ENCODE measurements around the gene RGS6.

Gene RGS6

GRCh38 chr14:72547999-72548398, 615.8 kb downstream of the RGS6 start:
- FAIRE-seq (peak; percentile 92), DNase-seq (ENCODE audit: low spot score) (no peak)

- FAIRE-seq (peak; percentile 61), DNase-seq (ENCODE audit: low spot score) (no peak)
Observed at GRCh38 chr14:72549026-72549425, 616.8 kb downstream of the RGS6 start.

- FAIRE-seq (peak; percentile 68), DNase-seq (ENCODE audit: low spot score) (no peak)
Observed at GRCh38 chr14:72549854-72550253, 617.6 kb downstream of the RGS6 start.

GRCh38 chr14:72550513-72550912, 618.3 kb downstream of the RGS6 start:
- DNase-seq (ENCODE audit: low spot score) (no peak), FAIRE-seq (peak; percentile 62)

- FAIRE-seq = no peak
- DNase-seq (ENCODE audit: low spot score) = no peak
Observed at GRCh38 chr14:72552236-72552635, 620.0 kb downstream of the RGS6 start.

GRCh38 chr14:72553161-72553560, 620.9 kb downstream of the RGS6 start:
- FAIRE-seq = peak; percentile 91
- no peak for DNase-seq (ENCODE audit: low spot score)

GRCh38 chr14:72553656-72554055, 621.4 kb downstream of the RGS6 start:
- FAIRE-seq (no peak), DNase-seq (ENCODE audit: low spot score) (no peak)

GRCh38 chr14:72554401-72554800, 622.2 kb downstream of the RGS6 start:
- FAIRE-seq (no peak), DNase-seq (ENCODE audit: low spot score) (no peak)

- DNase-seq (ENCODE audit: low spot score) = no peak
- FAIRE-seq = peak; percentile 94
Observed at GRCh38 chr14:72554994-72555608, 622.9 kb downstream of the RGS6 start.

- DNase-seq (ENCODE audit: low spot score) (no peak), FAIRE-seq (no peak)
Observed at GRCh38 chr14:72555609-72556000, 623.4 kb downstream of the RGS6 start.

GRCh38 chr14:72557671-72558070, 625.4 kb downstream of the RGS6 start:
- DNase-seq (ENCODE audit: low spot score) (no peak), FAIRE-seq (no peak)

- DNase-seq (ENCODE audit: low spot score) (no peak), FAIRE-seq (peak; percentile 67)
Observed at GRCh38 chr14:72558721-72559120, 626.5 kb downstream of the RGS6 start.

GRCh38 chr14:72559202-72559601, 627.0 kb downstream of the RGS6 start:
- DNase-seq (ENCODE audit: low spot score) (no peak), FAIRE-seq (peak; percentile 84)

GRCh38 chr14:72559669-72560255, 627.5 kb downstream of the RGS6 start:
- no peak for DNase-seq (ENCODE audit: low spot score)
- FAIRE-seq = peak; percentile 89

GRCh38 chr14:72560331-72560730, 628.1 kb downstream of the RGS6 start:
- no peak for DNase-seq (ENCODE audit: low spot score)
- FAIRE-seq = no peak

GRCh38 chr14:72560889-72561493, 628.8 kb downstream of the RGS6 start:
- DNase-seq (ENCODE audit: low spot score) (no peak), FAIRE-seq (peak; percentile 84)

- FAIRE-seq (no peak), DNase-seq (ENCODE audit: low spot score) (no peak)
Observed at GRCh38 chr14:72562300-72562699, 630.1 kb downstream of the RGS6 start.

GRCh38 chr14:72563676-72564075, 631.4 kb downstream of the RGS6 start:
- FAIRE-seq (peak; percentile 59), DNase-seq (ENCODE audit: low spot score) (no peak)

- no peak for DNase-seq (ENCODE audit: low spot score)
- FAIRE-seq = peak; percentile 82
Observed at GRCh38 chr14:72565149-72565559, 632.9 kb downstream of the RGS6 start.

GRCh38 chr14:72565917-72566316, 633.7 kb downstream of the RGS6 start:
- no peak for DNase-seq (ENCODE audit: low spot score)
- no peak for FAIRE-seq

GRCh38 chr14:72567226-72567625, 635.0 kb downstream of the RGS6 start:
- peak; percentile 74 for FAIRE-seq

GRCh38 chr14:72568296-72568992, 636.2 kb downstream of the RGS6 start:
- FAIRE-seq (peak; percentile 48), DNase-seq (ENCODE audit: low spot score) (no peak)

More at GRCh38 chr14:72567226-72567625, 635.0 kb downstream of the RGS6 start:
- DNase-seq (ENCODE audit: low spot score) = no peak
